ENCODE data around the gene KLK15.
"Not testable (repeated sequence)": the region's sequence is repeated elsewhere in the genome, so short reads cannot be mapped to it uniquely, and the experiment has no call there.

The KLK15 gene

DNA sequence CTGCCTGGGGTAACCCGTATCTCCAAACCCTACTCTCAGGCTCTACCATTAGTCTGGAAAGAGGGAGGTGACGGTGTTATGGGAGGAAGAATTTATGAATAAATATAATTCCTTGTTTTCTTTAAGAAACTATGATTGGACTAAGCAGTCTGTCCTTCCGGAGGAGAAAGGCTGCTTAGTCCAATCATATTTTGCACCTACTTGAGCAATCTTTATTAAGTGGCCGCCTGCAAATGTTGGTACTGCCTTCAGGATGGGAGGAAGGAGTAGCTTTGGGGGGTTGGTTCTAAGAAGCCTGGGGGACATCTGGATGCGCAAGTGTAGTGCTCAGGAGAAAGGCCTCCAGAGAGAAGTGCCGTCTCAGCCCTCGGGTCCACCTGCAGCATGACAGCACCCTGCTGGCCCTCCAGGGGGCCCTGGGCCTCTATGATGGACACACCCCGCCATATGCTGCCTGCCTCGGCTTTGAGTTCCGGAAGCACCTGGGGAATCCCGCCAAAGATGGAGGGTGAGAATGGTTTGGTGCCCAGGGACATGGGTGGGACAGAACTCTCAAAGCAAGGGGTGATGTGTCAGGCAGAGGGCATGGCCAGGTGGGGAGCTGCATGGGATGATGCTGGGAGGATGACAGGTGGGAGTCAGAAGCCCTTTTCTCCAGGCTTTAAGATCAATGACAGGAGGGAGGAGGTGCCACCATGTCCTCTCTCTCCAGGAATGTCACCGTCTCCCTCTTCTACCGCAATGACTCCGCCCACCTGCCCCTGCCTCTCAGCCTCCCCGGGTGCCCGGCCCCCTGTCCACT, 39.1 kb downstream of the KLK15 start:
- no peaks in the 10 kb centered on the region for H3K27me3 ChIP-seq (ENCODE audit: insufficient read depth, low read length)
- no peak overlapping the region for H2AFZ ChIP-seq (ENCODE audit: low read depth, low read length)
- H3K36me3 ChIP-seq (ENCODE audit: insufficient read depth, low read length), result peaks cover 31% of the 10 kb centered on the region
- no peaks in the 10 kb centered on the region for H3K4me1 ChIP-seq (ENCODE audit: insufficient read depth, low read length)
- no peaks in the 10 kb centered on the region for H3K9me3 ChIP-seq (ENCODE audit: low read length)
- H3K4me3 ChIP-seq (ENCODE audit: low read length), result no peak overlapping the region

DNA sequence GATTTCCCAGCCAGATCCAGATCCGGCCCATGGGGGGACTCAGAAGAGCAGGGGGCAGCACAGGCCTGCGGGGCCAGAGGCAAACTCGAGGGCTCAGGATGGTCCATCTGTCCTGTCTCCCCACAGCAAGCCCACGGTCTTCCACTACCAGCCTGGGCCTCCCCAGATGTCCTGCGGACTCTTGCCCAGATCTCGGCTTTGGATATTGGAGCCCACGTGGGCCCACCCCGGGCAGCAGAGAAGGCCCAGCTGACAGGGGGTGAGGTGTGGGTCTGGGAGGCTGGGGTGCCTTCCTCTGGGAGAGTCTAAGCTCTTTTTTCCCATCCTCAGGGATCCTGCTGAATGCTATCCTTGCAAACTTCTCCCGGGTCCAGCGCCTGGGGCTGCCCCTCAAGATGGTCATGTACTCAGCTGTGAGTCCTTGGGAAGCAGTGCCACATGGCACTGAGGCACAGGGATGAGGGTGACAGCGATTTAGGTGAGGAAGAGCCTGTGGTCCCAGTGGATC, 39.8 kb downstream of the KLK15 start:
- H3K4me1 ChIP-seq (ENCODE audit: insufficient read depth, low read length), result no peaks in the 10 kb centered on the region
- peaks cover 24% of the 10 kb centered on the region for H3K36me3 ChIP-seq (ENCODE audit: insufficient read depth, low read length)

DNA sequence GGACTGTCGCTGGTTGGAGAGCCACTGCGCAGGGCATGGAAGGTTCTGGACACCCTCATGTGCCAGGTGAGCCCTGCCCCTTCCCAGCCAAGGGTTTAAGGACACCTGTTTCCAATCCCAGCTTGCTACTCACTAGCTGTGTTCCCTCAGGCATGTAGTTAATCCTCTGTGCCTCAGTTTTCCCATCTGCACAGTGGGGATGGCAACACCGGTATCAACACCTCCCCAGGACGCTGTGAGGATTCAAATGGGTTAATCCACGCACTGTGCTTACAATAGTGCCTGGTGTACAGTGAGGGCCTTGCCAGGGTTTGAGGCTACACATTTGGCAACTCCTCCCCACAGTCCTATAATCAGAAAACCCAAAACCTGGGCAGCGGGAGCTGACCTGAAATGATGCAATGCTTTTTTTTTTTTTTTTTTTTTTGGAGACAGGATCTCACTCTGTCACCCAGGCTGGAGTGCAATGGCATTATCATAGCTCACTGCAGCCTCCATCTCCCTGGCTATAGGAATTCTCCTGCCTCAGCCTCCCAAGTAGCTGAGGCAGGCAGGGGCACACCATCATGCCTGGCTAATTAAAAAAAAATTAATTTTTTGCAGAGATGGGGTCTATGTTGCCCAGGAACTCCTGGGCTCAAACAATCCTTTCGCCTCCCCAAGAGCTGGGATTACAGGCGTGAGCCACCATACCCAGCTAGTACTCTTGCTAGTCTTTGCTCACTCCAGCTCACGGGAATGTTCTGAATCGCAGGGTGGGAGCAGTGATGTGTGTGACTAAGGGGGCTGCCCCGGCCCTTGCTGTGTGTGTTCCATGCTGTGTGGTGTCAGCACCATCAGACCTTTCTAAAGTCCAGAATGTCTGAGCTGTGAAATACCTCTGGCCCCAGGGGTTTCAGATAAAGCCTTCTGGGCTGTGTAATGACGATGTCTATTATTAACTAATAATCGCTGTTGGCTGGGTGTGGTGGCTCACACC, 40.8 kb downstream of the KLK15 start:
- peaks cover 14% of the 10 kb centered on the region for H3K36me3 ChIP-seq (ENCODE audit: insufficient read depth, low read length)

More for the DNA sequence above, 39.8 kb downstream of the KLK15 start:
- no peak overlapping the region for H2AFZ ChIP-seq (ENCODE audit: low read depth, low read length)
- H3K9me3 ChIP-seq (ENCODE audit: low read length), result no peaks in the 10 kb centered on the region
- no peaks in the 10 kb centered on the region for H3K27me3 ChIP-seq (ENCODE audit: insufficient read depth, low read length)
- H3K4me3 ChIP-seq (ENCODE audit: low read length), result no peak overlapping the region

DNA sequence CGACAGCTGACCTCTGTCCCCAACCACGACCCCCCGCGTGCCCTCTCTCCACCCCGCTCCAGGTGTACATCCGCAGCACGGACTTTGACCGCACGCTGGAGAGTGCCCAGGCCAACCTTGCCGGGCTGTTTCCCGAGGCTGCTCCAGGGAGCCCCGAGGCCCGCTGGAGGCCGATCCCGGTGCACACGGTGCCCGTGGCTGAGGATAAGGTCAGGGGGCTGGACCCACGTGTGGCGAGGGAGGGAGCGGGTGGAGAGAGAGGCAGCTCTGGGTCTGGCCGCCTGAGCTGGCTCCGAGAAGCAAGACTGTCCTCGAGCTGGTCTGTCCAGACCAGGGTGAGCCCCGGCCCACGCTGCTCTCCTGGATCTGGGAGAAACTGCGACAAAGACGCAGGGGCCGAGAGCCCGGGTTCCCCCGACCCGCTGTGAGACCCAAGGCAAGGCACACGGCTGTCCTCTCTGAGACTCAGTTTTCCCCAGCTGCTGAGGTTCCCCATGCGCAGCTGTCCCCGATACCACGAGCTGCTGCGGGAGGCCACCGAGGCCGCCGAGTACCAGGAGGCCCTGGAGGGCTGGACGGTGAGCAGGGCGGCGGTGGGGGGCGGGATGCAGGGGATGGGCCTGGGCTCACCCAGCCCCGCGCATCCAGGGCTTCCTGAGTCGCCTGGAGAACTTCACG, 41.6 kb downstream of the KLK15 start:
- H3K9me3 ChIP-seq (ENCODE audit: low read length), result no peaks in the 10 kb centered on the region
- H2AFZ ChIP-seq (ENCODE audit: low read depth, low read length), result no peak overlapping the region
- no peaks in the 10 kb centered on the region for H3K4me1 ChIP-seq (ENCODE audit: insufficient read depth, low read length)
- H3K27me3 ChIP-seq (ENCODE audit: insufficient read depth, low read length), result no peaks in the 10 kb centered on the region
- no peak overlapping the region for H3K4me3 ChIP-seq (ENCODE audit: low read length)
- peaks cover 9% of the 10 kb centered on the region for H3K36me3 ChIP-seq (ENCODE audit: insufficient read depth, low read length)

More for the DNA sequence above, 40.8 kb downstream of the KLK15 start:
- H3K27me3 ChIP-seq (ENCODE audit: insufficient read depth, low read length), result no peaks in the 10 kb centered on the region
- no peaks in the 10 kb centered on the region for H3K9me3 ChIP-seq (ENCODE audit: low read length)
- no peak overlapping the region for H2AFZ ChIP-seq (ENCODE audit: low read depth, low read length)
- no peak overlapping the region for H3K4me3 ChIP-seq (ENCODE audit: low read length)
- H3K4me1 ChIP-seq (ENCODE audit: insufficient read depth, low read length), result no peaks in the 10 kb centered on the region

DNA sequence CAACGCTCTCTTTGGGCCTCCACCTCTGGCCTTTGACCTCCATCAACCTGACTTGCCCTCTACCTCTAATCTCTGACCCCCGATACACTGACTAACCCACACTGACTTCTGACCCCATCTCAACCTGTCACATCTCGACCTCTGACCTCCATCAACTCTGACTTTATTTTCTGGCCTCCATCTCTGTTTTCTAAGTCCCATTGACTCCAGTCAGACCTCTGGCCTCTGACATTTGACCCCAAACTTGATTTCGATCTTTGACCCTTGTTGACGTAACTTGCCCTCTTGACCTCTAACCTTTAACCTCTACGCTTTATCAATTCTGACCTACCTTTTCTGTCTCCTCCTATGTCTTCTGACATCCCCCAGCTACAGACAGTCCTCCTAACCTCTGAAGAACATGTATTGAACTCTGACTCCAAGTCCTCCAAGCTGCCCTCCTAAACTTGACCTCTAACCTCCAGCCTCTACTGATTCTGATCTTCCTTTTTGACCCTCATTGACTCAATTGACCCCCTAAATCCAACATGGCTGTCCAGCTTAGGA, 42.4 kb downstream of the KLK15 start:
- H2AFZ ChIP-seq (ENCODE audit: low read depth, low read length), result no peak overlapping the region
- H3K4me1 ChIP-seq (ENCODE audit: insufficient read depth, low read length), result peaks cover 4% of the 10 kb centered on the region
- no peaks in the 10 kb centered on the region for H3K27me3 ChIP-seq (ENCODE audit: insufficient read depth, low read length)
- H3K36me3 ChIP-seq (ENCODE audit: insufficient read depth, low read length), result peaks cover 5% of the 10 kb centered on the region
- H3K9me3 ChIP-seq (ENCODE audit: low read length), result no peaks in the 10 kb centered on the region
- H3K4me3 ChIP-seq (ENCODE audit: low read length), result no peak overlapping the region

DNA sequence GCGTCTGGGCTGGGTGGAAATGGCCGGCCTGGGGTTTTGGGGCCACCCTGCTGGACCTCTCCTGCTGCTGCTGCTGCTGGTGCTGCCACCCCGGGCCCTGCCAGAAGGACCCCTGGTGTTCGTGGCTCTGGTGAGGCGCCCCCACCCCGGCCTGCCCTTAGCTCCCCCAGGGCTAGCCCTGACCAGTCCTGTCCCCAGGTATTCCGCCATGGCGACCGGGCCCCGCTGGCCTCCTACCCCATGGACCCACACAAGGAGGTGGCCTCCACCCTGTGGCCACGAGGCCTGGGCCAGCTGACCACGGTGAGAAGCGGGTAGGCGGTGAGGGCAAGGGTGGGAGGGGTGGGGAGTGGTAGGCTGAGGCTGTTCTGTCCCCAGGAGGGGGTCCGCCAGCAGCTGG, 43.0 kb downstream of the KLK15 start, which contains the start of gene ACP4:
TSS of gene ACP4 (plus strand) at position 20 of the 400 bp plus-strand sequence. CDS start at position 20, 0 bp downstream.
- H3K4me3 ChIP-seq (ENCODE audit: low read length), result no peak within 1 kb of the TSS
- H3K27me3 ChIP-seq (ENCODE audit: insufficient read depth, low read length), result no peaks in the 10 kb centered on the region
- no peaks in the 10 kb centered on the region for H3K36me3 ChIP-seq (ENCODE audit: insufficient read depth, low read length)
- H3K9me3 ChIP-seq (ENCODE audit: low read length), result no peaks in the 10 kb centered on the region
- H2AFZ ChIP-seq (ENCODE audit: low read depth, low read length), result no peak within 1 kb of the TSS
- peaks cover 10% of the 10 kb centered on the region for H3K4me1 ChIP-seq (ENCODE audit: insufficient read depth, low read length)

DNA sequence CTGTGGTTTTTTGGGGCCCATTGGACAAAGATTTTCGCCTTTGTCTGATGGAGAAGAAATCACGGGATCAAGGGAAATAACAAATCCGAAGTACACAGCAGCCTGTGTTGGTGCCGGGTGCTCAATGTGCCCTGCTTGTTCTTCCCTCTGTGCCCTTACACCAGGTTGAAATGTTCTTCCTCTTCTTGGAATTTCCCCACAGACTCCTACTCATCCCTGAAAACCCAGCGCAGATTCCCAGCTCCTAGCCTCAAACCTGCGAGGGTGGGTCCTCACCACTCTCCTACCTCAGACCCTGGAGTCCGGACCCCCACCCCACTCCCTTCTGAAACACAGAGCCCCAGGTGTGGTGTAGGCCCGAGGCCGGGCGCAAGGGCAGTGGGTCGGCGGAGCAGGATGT, 48.0 kb downstream of the KLK15 start:
- Histone ChIP-seq H3K9me3 (ENCODE audit: low read length) (no peaks in the 10 kb centered on the region), H2AFZ (ENCODE audit: low read depth, low read length) (no peak overlapping the region), H3K27me3 (ENCODE audit: insufficient read depth, low read length) (peaks cover 2% of the 10 kb centered on the region), H3K36me3 (ENCODE audit: insufficient read depth, low read length) (no peaks in the 10 kb centered on the region), H3K4me1 (ENCODE audit: insufficient read depth, low read length) (peaks cover 17% of the 10 kb centered on the region), H3K4me3 (ENCODE audit: low read length) (no peak overlapping the region)

DNA sequence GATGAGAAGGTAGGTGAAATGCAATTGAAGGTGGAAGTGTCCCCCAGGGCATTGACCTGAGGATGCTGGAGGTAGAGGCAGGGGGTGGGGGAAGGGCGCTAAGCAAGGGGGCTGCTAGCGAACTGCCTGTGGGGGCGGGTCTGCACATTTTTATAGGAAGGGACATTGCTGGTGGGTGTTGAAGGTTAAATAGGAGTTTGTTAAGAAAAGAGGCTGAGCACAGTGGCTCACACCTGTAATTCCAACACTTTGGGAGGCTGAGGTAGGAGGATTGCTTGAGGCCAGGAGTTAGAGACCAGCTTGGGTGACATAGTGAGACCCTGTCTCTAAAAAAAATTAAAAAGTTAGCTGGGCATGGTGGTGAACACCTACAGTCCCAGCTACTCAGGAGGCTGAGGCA, 48.7 kb downstream of the KLK15 start:
- peaks cover 17% of the 10 kb centered on the region for H3K4me1 ChIP-seq (ENCODE audit: insufficient read depth, low read length)
- no peaks in the 10 kb centered on the region for H3K9me3 ChIP-seq (ENCODE audit: low read length)
- H2AFZ ChIP-seq (ENCODE audit: low read depth, low read length), result no peak overlapping the region
- H3K4me3 ChIP-seq (ENCODE audit: low read length), result no peak overlapping the region
- peaks cover 2% of the 10 kb centered on the region for H3K27me3 ChIP-seq (ENCODE audit: insufficient read depth, low read length)
- no peaks in the 10 kb centered on the region for H3K36me3 ChIP-seq (ENCODE audit: insufficient read depth, low read length)

DNA sequence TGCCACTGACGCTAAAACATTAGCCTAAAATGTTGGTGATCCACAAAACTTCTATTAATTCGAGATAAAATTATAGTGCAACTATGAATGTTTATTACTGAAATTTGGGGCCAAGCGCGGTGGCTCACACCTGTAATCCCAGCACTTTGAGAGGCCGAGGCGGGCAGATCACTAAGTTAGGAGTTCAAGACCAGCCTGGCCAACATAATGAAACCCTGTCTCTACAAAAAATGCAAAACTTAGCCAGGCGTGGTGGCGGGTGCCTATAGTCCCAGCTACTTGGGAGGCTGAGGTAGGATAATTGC, 49.6 kb downstream of the KLK15 start:
- peaks cover 11% of the 10 kb centered on the region for H3K27me3 ChIP-seq (ENCODE audit: insufficient read depth, low read length)
- H3K9me3 ChIP-seq (ENCODE audit: low read length); H3K4me3 ChIP-seq (ENCODE audit: low read length); H2AFZ ChIP-seq (ENCODE audit: low read depth, low read length); H3K36me3 ChIP-seq (ENCODE audit: insufficient read depth, low read length): not testable (repeated sequence)
- H3K4me1 ChIP-seq (ENCODE audit: insufficient read depth, low read length), result peaks cover 17% of the 10 kb centered on the region

DNA sequence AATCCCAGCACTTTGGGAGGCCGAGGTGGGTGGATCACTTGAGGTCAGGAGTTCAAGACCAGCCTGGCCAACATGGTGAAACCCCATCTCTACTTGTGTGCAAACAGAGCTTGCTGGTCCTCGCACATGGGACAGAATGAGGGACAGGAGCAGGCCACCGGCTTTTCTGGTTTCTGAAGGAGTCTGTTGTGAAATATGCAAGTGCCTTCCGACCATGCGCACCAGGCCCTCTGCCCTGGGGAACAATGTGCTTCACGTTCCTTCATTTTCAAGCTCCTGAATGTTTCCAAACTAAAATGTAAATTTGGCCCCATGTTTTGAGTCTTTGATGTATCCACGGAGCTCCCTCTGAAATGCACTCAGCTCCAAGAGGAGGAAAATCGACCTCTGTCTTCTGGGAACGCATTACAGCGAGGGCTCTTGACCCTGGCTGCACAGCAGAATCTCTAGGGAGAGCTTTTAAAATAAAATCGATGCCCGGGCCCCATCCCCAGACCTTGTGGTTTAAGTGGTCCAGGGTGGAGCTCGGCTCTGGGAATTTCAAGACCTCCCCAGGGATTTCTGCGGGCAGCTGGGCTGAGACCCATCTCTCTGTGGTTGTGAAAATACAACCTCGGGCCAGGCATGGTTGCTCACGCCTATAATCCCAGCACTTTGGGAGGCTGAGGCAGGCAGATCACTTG, 52.5 kb downstream of the KLK15 start:
- Histone ChIP-seq H3K9me3 (ENCODE audit: low read length) (no peaks in the 10 kb centered on the region), H3K4me3 (ENCODE audit: low read length) (no peak overlapping the region), H3K27me3 (ENCODE audit: insufficient read depth, low read length) (peaks cover 25% of the 10 kb centered on the region), H2AFZ (ENCODE audit: low read depth, low read length) (no peak overlapping the region), H3K4me1 (ENCODE audit: insufficient read depth, low read length) (peaks cover 22% of the 10 kb centered on the region), H3K36me3 (ENCODE audit: insufficient read depth, low read length) (no peaks in the 10 kb centered on the region)

DNA sequence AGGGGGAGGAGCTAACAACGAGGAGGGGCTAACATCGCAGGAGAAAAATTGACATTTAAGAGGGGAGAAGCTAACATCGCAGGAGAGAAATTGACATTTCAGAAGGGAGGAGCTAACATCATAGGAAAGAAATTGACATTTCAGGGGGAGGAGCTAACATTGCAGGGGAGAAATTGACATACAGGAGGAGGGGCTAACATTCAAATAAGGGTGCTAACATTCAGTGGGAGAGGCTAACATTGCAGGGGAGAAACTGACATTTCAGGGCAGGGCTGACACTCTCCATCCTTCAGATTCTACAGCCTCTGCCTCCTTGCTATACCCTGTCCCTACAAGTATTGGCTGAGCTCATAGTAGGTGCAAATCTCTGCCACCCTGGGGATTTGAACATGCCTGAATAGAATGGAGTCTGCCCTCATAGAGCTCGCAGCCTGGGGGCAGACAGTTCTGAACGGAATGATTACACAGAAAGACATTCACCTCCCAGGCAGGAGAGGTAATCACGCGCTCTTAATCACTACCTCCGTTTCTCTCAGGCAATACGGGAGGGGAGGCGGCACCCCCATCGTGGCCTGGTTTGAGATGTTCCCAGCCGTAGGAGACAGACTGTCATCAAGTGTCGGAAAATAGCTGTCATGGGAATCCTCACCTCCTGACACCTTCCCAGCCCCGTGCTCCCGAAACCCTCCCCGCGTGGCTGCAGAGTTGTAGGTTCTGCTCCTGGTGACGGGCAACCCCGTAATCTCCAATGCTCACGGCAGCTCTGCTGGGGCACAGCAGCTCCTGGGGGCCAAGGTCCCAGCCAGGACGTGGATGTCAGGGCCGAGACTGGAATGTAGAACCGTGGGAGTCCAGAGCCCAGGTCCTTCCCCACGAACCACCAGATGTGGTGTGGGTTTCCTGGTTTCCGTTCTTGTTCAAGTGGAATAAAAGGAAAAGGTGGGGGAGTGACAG, 53.6 kb downstream of the KLK15 start:
- H2AFZ ChIP-seq (ENCODE audit: low read depth, low read length), result no peak overlapping the region
- no peaks in the 10 kb centered on the region for H3K36me3 ChIP-seq (ENCODE audit: insufficient read depth, low read length)
- peaks cover 18% of the 10 kb centered on the region for H3K4me1 ChIP-seq (ENCODE audit: insufficient read depth, low read length)
- peaks cover 26% of the 10 kb centered on the region for H3K27me3 ChIP-seq (ENCODE audit: insufficient read depth, low read length)
- no peaks in the 10 kb centered on the region for H3K9me3 ChIP-seq (ENCODE audit: low read length)
- H3K4me3 ChIP-seq (ENCODE audit: low read length), result no peak overlapping the region
